Measurements from ENCODE around the gene EXO1. TPM values are rescaled to one million over a fixed set of nuclear protein-coding genes. Genes with fewer than 3 reads are reported as not detected.
A peak's percentile ranks its signal among the peaks of the same experiment; 100 is the strongest.

Gene EXO1
- total and polyA plus RNA-seq, 2 donors (not counting 1 experiment from before 2014, with no cell fraction given) = 0.73 to 1.2 TPM

DNA sequence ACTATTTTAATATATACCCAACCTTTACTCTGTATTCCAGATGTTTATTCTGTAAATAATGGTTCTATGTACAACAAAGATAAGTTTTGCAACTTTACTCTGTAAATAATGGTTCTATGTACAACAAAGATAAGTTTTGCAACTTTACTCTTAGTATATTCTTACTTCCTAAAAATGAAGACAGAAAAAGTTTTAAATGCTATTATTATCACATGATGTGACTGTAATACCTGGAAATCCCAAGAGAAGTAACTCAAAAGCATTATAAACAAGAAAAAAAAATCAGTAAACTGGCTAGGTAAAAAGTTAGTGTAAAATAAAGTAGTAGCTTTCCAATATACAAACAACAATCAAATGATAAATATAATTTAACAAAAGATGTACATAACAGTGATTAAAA, 18.5 kb upstream of the EXO1 start:
- Histone ChIP-seq H3K27me3 (replicated peaks in 1 of 4; ENCODE audit: control extremely low read depth in 1 of 4, control insufficient read depth in 3 of 4, insufficient read depth in 4 of 4, low read length in 3 of 4) (no peaks in the 10 kb centered on the region), H2AFZ (ENCODE audit: insufficient read depth, low read depth, low read length, poor library complexity, severe bottlenecking) (no peak overlapping the region), H3K9me3 (ENCODE audit: control extremely low read depth in 1 of 3, control insufficient read depth in 2 of 3, insufficient read depth in 1 of 3, low read length in 2 of 3) (no peaks in the 10 kb centered on the region), H3K36me3 (replicated peaks in 1 of 2; ENCODE audit: control extremely low read depth in 1 of 2, control insufficient read depth in 1 of 2, extremely low read depth in 1 of 2, insufficient read depth in 2 of 2, low read length in 1 of 2) (no peaks in the 10 kb centered on the region), H3K9ac (ENCODE audit: low read length) (no peak overlapping the region), H3K79me2 (ENCODE audit: control insufficient read depth, insufficient read depth, low read length) (no peaks in the 10 kb centered on the region), H3K4me3 (ENCODE audit: control extremely low read depth in 1 of 5, extremely low read depth in 1 of 5, insufficient read depth in 1 of 5, low read depth in 2 of 5, low read length in 4 of 5) (no peak overlapping the region), H3K27ac (ENCODE audit: low read length in 2 of 2) (no peak overlapping the region), H4K20me1 (ENCODE audit: control insufficient read depth, insufficient read depth, low read length, poor library complexity, severe bottlenecking) (no peaks in the 10 kb centered on the region), H3K4me2 (replicated peaks; ENCODE audit: low read depth, low read length, poor library complexity, severe bottlenecking) (no peak overlapping the region), H3K4me1 (ENCODE audit: control insufficient read depth in 2 of 2, insufficient read depth in 2 of 2, low read length in 2 of 2) (no peaks in the 10 kb centered on the region)
- ChIA-PET CTCF (interaction anchor here (1.5 kb wide), 1 partner anchor 218 kb away, joined by 5 read pairs; no protein-coding TSS in a partner anchor), POLR2A (no interaction called here)
- TF ChIP-seq, protein P1, sequence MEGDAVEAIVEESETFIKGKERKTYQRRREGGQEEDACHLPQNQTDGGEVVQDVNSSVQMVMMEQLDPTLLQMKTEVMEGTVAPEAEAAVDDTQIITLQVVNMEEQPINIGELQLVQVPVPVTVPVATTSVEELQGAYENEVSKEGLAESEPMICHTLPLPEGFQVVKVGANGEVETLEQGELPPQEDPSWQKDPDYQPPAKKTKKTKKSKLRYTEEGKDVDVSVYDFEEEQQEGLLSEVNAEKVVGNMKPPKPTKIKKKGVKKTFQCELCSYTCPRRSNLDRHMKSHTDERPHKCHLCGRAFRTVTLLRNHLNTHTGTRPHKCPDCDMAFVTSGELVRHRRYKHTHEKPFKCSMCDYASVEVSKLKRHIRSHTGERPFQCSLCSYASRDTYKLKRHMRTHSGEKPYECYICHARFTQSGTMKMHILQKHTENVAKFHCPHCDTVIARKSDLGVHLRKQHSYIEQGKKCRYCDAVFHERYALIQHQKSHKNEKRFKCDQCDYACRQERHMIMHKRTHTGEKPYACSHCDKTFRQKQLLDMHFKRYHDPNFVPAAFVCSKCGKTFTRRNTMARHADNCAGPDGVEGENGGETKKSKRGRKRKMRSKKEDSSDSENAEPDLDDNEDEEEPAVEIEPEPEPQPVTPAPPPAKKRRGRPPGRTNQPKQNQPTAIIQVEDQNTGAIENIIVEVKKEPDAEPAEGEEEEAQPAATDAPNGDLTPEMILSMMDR (IDR thresholded peaks at IDR 0.05) = no peak
- TF ChIP-seq EZH2 (IDR thresholded peaks at IDR 0.05; ENCODE audit: borderline replicate concordance, insufficient read depth, low read depth, low read length, poor library complexity, severe bottlenecking) = no peak
- peaks cover 8% of the 10 kb centered on the region for H3K27me3 Mint-ChIP-seq
- intact Hi-C loops (cut with micrococcal nuclease) = no loop called here
- ATAC-seq (ENCODE audit: low read depth) = no peak
- H3K4me3 Mint-ChIP-seq = no peak overlapping the region
- H3K4me1 Mint-ChIP-seq = no peaks in the 10 kb centered on the region
- DNase-seq = no peak
- no peaks in the 10 kb centered on the region for H3K9me3 Mint-ChIP-seq (ENCODE audit: insufficient read depth)
- H3K27ac Mint-ChIP-seq = no peak overlapping the region

DNA sequence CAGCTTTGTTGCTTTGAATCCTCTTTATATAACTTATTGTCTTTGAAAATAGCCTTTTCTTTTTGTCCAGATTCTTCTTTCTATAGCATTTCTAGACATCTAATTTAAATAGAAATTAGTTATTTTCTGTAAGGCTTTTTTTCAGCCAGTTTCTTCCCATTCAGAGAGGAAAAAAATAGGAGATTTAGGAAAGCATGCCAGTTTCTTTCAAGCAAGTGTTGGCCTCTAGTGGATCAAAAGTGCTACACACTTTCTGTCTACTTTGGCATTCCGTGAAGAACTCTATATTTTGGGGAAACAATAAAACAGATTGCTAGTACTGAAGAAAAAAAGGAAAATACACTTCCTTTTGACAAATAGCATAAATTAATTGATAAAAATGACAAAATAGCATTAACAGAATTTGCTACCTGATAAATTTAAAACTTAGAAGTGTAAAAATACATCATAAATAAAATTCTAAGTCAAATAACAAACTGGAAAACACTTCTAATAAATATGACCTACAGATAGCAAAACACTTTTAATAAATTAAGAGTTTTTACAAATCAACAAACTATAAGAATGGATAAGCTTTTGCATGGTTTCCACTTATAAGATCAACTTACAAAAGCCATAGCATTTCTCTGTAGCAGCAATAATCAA, 13.1 kb upstream of the EXO1 start:
- Histone ChIP-seq H3K9ac (ENCODE audit: low read length) (no peak overlapping the region), H3K27me3 (replicated peaks in 1 of 4; ENCODE audit: control extremely low read depth in 1 of 4, control insufficient read depth in 3 of 4, insufficient read depth in 4 of 4, low read length in 3 of 4) (no peaks in the 10 kb centered on the region), H3K79me2 (ENCODE audit: control insufficient read depth, insufficient read depth, low read length) (no peaks in the 10 kb centered on the region), H3K4me1 (ENCODE audit: control insufficient read depth in 2 of 2, insufficient read depth in 2 of 2, low read length in 2 of 2) (peaks cover 11 to 15% of the 10 kb centered on the region in 2 donors), H3K36me3 (replicated peaks in 1 of 2; ENCODE audit: control extremely low read depth in 1 of 2, control insufficient read depth in 1 of 2, extremely low read depth in 1 of 2, insufficient read depth in 2 of 2, low read length in 1 of 2) (no peaks in the 10 kb centered on the region), H2AFZ (ENCODE audit: insufficient read depth, low read depth, low read length, poor library complexity, severe bottlenecking) (no peak overlapping the region), H3K4me3 (ENCODE audit: control extremely low read depth in 1 of 5, extremely low read depth in 1 of 5, insufficient read depth in 1 of 5, low read depth in 2 of 5, low read length in 4 of 5) (no peak overlapping the region), H3K9me3 (ENCODE audit: control extremely low read depth in 1 of 3, control insufficient read depth in 2 of 3, insufficient read depth in 1 of 3, low read length in 2 of 3) (no peaks in the 10 kb centered on the region), H3K4me2 (replicated peaks; ENCODE audit: low read depth, low read length, poor library complexity, severe bottlenecking) (no peak overlapping the region), H3K27ac (ENCODE audit: low read length in 2 of 2) (no peak overlapping the region), H4K20me1 (ENCODE audit: control insufficient read depth, insufficient read depth, low read length, poor library complexity, severe bottlenecking) (no peaks in the 10 kb centered on the region)
- CTCF ChIA-PET = interaction anchor here (0.5 to 1.9 kb wide), 5 partner anchors 13 to 316 kb away, joined by 3 to 11 read pairs (median 3); partner anchors contain the start of gene FH
- WGBS (ENCODE audit: insufficient coverage) = no CpG with 5 or more reads among the region's 1 CpG
- Mint-ChIP-seq H3K4me1 (peaks cover 10% of the 10 kb centered on the region), H3K4me3 (no peak overlapping the region), H3K27ac (no peak overlapping the region), H3K27me3 (peaks cover 4% of the 10 kb centered on the region), H3K9me3 (ENCODE audit: insufficient read depth) (no peaks in the 10 kb centered on the region)
- intact Hi-C loops (cut with micrococcal nuclease) = no loop called here
- TF ChIP-seq EZH2 (IDR thresholded peaks at IDR 0.05; ENCODE audit: borderline replicate concordance, insufficient read depth, low read depth, low read length, poor library complexity, severe bottlenecking) = no peak
- TF ChIP-seq, protein P1 (IDR thresholded peaks at IDR 0.05) = peak; percentile 40
- DNase-seq = no peak
- POLR2A ChIA-PET = no interaction called here
- ATAC-seq (ENCODE audit: low read depth) = no peak

Data from B cell (primary cell).